Ectodermal cell (in vitro differentiated cells): Measurements from ENCODE around the gene AZGP1.

Source experiments
- H3K27ac ChIP-seq: 2 replicates; pipeline ENCODE4 v1.7.0; 2013; ENCODE audit warnings: mild to moderate bottlenecking, low read depth, low read length; ENCODE audit not compliant: insufficient read depth, poor library complexity, severe bottlenecking
- H3K27me3 ChIP-seq: 2 replicates; pipeline ENCODE4 v1.7.0; 2013; ENCODE audit warnings: mild to moderate bottlenecking, low read length; ENCODE audit not compliant: insufficient read depth, control insufficient read depth, poor library complexity, severe bottlenecking
- H3K36me3 ChIP-seq: one replicate; pipeline ENCODE4 v1.7.0; 2013; ENCODE audit warnings: low read length; ENCODE audit not compliant: control insufficient read depth, insufficient read depth
- H3K4me1 ChIP-seq: one replicate; pipeline ENCODE4 v1.7.0; 2013; ENCODE audit warnings: low read length; ENCODE audit not compliant: control insufficient read depth, insufficient read depth
- H3K4me3 ChIP-seq: 2 replicates; pipeline ENCODE4 v1.7.0; 2013; ENCODE audit warnings: low read depth, low read length, control low read depth; ENCODE audit not compliant: insufficient read depth
- H3K9me3 ChIP-seq: 2 replicates; pipeline ENCODE4 v1.7.0; 2013; ENCODE audit warnings: mild to moderate bottlenecking, low read length, moderate library complexity; ENCODE audit not compliant: control insufficient read depth
- WGBS, 2 experiments: methylation state at CpG; one replicate each; pipeline ENCODE4 v1.1.7; 2013; ENCODE audit warnings: missing lambda C conversion rate in 2 of 2; 5-methylcytosine and 5-hydroxymethylcytosine counted together

Gene AZGP1

DNA sequence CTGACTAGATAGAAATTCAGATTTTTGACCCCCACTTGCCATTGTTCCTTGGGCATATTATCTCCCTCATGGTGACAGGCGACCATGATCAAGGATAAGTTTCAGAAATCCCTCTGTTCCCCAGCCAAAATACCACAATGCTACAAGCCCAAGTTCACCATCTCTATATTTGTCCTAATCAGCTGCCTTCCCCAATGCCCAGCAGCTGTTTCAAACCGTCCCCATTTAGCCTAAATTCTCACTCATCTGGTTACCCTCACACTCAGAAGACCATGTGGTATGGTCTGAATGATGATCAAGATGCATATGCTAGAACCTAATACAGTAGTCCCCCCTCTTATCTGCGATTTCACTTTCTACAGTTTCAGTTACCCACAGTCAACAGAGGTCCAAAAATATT lies 45.5 kb downstream of the AZGP1 start:
- WGBS, 2 experiments = 83 to 91% methylated on average over 2 to 3 of the region's 3 CpGs
- Histone ChIP-seq H3K27me3 (peaks cover 33% of the 10 kb centered on the region), H3K4me3 (no peak overlapping the region)

DNA sequence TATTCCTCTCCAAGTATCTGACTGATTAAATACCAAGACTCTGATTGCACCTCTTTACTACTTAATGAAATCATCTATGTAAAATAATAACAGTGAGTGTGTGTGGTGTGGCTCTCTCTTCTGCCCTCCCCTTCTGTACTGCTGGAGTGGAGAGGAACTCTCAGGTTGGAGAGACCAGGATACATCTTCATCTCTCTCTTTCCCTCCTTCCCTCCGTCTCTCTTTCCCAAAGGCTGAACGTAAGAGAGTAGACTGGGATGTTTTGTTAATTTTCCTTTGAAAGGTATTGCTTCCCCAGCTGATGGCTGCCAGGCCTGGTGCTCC lies 46.1 kb downstream of the AZGP1 start:
- 50% methylated on average over 1 of the region's 2 CpGs; no CpG with 5 or more reads in 1 of the 2 experiments for WGBS, 2 experiments
- H3K36me3 ChIP-seq = no peaks in the 10 kb centered on the region
- H3K4me1 ChIP-seq = no peaks in the 10 kb centered on the region
- H3K27me3 ChIP-seq = peaks cover 33% of the 10 kb centered on the region
- H3K4me3 ChIP-seq = peak overlapping the region; percentile 34
- no peaks in the 10 kb centered on the region for H3K9me3 ChIP-seq
- no peak overlapping the region for H3K27ac ChIP-seq

More for the DNA sequence above, 45.5 kb downstream of the AZGP1 start:
- Histone ChIP-seq H3K9me3 (no peaks in the 10 kb centered on the region), H3K36me3 (no peaks in the 10 kb centered on the region), H3K27ac (no peak overlapping the region), H3K4me1 (no peaks in the 10 kb centered on the region)

DNA sequence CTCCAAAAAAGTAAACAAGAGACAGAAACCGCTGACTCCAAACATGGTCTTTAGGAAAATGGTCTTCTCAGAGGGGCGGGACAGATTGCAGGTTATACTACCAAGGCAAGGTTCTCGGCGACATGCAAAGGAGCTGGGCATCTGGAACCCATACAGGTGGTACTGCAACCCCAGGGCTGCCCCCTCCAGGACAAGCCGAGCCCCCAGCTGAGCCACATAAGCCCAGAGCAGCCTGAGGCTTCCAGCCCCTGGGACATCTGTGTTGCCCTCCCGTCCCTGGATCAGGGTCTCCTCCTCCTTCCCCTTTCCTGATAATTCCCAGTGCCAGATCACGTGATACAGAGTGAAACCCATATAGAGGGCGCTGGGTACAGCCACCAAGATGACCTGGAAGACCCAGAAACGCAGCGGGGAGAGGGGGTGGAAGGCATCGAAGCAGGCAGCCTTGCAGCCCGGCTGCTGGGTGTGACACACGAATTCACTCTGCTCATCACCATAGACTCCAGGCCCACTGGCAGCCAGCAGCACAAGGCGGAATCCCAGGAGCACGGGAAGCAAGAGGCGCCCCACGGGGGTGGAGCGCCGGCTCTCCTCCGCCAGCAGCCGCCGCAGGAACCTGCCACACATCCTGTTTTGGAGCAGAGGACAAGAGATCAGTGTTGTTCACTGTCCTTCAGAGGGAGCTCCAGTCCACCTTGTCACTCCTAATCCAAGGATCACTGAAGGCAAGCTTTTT lies 46.7 kb downstream of the AZGP1 start, which contains the start of gene GJC3:
GJC3 (minus strand) TSS at position 627 of the 736 bp plus-strand sequence; CDS start at position 627, 0 bp downstream.
- Histone ChIP-seq H3K4me1 (no peaks in the 10 kb centered on the region), H3K36me3 (no peaks in the 10 kb centered on the region), H3K9me3 (no peaks in the 10 kb centered on the region), H3K4me3 (peak within 1 kb of the TSS; percentile 34), H3K27ac (no peak within 1 kb of the TSS), H3K27me3 (peaks cover 33% of the 10 kb centered on the region)
- WGBS, 2 experiments = 22 to 23% methylated on average over 22 of the region's 22 CpGs

DNA sequence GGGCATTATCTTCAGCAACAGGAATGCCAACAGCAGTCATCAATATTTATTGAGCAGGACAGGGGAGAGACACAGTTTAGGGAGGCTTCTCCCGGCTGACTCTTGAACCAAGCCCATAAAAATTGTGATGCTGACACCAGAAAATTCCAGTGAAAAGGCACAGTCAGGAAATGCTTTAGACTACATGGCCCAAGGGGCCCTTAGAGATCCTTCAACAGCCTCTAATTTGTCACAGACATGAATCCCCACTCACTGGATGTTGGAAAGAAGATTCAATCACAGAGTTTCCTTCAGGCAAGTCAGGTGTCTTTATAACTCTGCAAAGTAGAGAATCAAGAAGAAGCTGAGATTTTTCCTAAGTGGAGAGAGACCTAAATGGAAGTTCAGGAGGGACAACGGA lies 47.6 kb downstream of the AZGP1 start:
- Histone ChIP-seq H3K27me3 (peaks cover 33% of the 10 kb centered on the region), H3K9me3 (no peaks in the 10 kb centered on the region), H3K4me1 (no peaks in the 10 kb centered on the region), H3K4me3 (no peak overlapping the region), H3K27ac (no peak overlapping the region), H3K36me3 (no peaks in the 10 kb centered on the region)
- WGBS, 2 experiments = 93 to 96% methylated on average over 2 of the region's 2 CpGs

DNA sequence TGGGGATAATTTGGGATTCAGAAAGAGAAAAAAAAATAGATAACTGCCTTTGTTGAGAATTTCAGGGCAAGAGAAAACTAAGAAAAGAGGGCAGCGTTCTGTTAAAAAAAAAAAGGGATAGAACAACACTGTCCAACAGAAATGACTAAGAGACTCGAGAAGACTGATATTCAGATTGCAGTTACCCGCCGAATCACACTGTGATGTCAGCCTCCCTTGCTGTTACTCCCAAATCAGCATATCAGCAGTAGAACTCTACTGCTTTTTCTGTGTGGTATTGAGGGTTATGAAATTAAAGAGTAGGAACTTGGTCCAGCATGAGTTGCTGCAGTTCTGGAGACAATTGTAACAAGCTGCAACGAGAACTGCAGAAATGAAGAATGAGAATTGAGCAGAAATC lies 48.3 kb downstream of the AZGP1 start:
- Histone ChIP-seq H3K4me3 (no peak overlapping the region), H3K27me3 (peaks cover 33% of the 10 kb centered on the region), H3K27ac (no peak overlapping the region), H3K4me1 (no peaks in the 10 kb centered on the region), H3K9me3 (no peaks in the 10 kb centered on the region), H3K36me3 (no peaks in the 10 kb centered on the region)
- WGBS, 2 experiments = 87 to 89% methylated on average over 5 of the region's 5 CpGs

DNA sequence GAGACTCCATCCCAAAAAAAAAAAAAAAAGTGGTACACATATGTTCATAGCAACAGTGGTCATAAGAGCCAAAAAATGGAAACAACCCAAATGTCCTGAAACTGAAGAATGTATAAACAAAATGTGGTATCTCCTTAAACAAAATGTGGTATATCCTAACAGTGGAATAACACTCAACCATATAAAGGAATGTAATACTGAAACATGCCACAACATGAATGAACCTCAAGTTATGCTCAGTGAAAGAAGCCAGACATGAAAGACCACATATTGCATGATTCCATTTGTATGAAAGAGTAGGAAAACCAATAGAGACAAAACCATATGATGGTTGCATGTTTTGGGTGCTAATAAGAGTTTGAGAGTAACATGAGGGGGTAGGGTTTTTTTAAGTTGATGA lies 49.5 kb downstream of the AZGP1 start:
- Histone ChIP-seq H3K4me3 (no peak overlapping the region), H3K27ac (no peak overlapping the region), H3K9me3 (no peaks in the 10 kb centered on the region), H3K4me1 (no peaks in the 10 kb centered on the region), H3K27me3 (peaks cover 33% of the 10 kb centered on the region), H3K36me3 (no peaks in the 10 kb centered on the region)

DNA sequence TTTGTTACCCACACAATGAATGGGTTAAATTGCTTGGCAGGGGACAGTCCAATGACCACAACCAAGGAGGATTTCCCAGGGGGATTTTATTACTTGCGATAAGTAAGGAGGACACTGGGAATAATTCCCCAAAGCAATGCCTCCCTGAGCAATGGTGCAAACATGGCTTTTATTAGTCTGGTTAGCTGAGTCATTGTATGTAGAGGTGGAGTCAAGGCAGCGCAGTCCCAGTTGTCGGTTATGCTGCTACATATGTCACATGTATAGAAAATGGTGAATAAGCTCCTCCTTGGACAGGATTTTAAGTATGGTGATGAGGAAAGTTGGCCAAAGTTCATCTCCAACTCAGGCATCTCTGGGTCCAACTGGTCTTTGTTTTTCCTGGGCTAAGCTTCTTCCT lies 52.6 kb downstream of the AZGP1 start:
- peaks cover 2% of the 10 kb centered on the region for H3K4me1 ChIP-seq
- no peak overlapping the region for H3K27ac ChIP-seq
- 95% methylated on average over 3 of the region's 3 CpGs for WGBS, 2 experiments
- no peaks in the 10 kb centered on the region for H3K9me3 ChIP-seq
- no peak overlapping the region for H3K4me3 ChIP-seq
- H3K36me3 ChIP-seq = no peaks in the 10 kb centered on the region
- peaks cover 26% of the 10 kb centered on the region for H3K27me3 ChIP-seq

DNA sequence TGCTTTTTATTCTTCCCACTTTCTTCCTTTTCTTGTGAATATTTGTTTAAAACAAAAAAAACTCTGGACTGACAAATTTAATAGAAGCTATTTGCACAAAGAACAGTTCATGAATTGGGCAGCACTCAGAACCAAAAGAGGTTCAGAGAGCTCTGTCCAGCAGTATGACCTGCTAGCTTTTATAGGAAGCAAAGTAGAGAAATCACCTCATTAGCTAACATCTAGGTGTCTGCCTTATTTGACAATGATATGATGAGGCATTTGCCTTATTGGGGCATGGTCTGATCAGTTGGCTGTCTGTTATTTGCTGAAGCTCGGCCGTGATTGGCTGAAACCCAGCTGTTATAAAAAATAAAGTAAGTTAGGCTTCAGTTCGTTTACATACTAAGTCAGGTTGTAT lies 55.7 kb downstream of the AZGP1 start:
- Histone ChIP-seq H3K4me1 (peaks cover 6% of the 10 kb centered on the region), H3K9me3 (no peaks in the 10 kb centered on the region), H3K4me3 (peak overlapping the region; percentile 76), H3K27me3 (no peaks in the 10 kb centered on the region), H3K36me3 (no peaks in the 10 kb centered on the region), H3K27ac (no peak overlapping the region)
- 90 to 92% methylated on average over 3 of the region's 3 CpGs for WGBS, 2 experiments

DNA sequence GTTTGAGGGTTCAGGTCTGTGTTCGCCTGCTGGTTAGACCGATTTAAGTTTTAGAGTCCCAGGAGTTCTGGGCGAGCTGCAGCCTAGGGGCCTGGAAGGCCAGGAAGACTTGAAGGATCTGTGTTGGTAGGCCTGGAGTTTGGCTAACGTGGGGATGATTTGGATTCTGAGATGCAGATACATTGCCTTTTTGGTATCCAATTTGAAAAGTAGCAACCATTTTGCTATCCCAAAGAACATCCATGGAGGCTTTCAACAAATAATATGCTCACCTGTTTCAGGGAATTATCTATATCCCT lies 56.1 kb downstream of the AZGP1 start:
- WGBS, 2 experiments = 71 to 79% methylated on average over 4 of the region's 4 CpGs
- Histone ChIP-seq H3K36me3 (no peaks in the 10 kb centered on the region), H3K27ac (no peak overlapping the region), H3K9me3 (no peaks in the 10 kb centered on the region), H3K27me3 (no peaks in the 10 kb centered on the region), H3K4me3 (peak overlapping the region; percentile 76), H3K4me1 (peaks cover 6% of the 10 kb centered on the region)

DNA sequence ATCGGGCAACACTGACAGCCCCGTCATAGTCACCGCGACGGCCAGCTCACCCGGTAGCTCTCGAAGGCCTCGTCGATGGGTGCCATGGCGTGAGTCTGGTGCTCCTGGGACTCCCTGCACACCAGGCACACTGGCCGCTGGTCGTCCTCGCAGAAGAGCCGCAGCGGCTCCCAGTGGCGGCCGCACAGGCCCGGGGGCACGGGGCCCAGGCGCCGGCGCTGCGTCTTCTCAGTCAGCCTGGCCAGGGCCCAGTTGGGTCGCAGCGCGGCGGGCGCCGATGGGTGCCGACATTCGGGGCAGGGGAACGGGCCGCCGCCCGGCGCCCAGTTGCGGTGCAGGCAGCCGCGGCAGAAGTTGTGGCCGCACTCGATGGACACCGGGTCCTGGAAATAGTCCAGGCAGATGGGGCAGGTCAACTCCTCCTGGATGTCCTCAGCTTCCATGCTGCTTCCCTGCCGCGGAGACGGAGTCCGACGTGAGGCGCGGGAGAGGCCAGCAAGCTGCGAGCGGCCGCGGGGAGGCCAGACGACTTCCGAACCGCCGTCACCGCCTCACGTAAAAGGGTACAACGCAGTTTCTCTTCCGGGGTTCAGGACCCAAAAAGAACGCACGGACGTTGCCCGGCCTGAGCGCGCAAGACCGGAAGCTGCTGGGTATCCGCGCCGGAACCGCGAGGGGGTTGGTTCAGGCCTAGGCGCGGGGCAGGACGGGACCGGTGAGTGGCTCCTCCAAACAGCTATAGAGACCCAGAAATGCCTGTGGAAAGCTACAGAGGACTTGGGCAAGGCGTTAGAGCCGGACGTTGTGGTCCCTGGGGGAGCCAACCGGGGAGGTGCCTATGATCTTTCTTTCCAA lies 56.6 kb downstream of the AZGP1 start, which contains the start of gene TRIM4:
TRIM4 (minus strand) TSS at position 572 of the 855 bp plus-strand sequence; CDS start at position 443, 129 bp downstream.
- 5% methylated on average over 81 of the region's 81 CpGs for WGBS, 2 experiments
- Histone ChIP-seq H3K27ac (no peak within 1 kb of the TSS), H3K36me3 (no peaks in the 10 kb centered on the region), H3K4me1 (peaks cover 6% of the 10 kb centered on the region), H3K9me3 (no peaks in the 10 kb centered on the region), H3K27me3 (no peaks in the 10 kb centered on the region), H3K4me3 (peak within 1 kb of the TSS; percentile 76)
